ENCODE data around the gene PARD3B.

- TF ChIP-seq EZH2 (optimal IDR thresholded peaks at IDR 0.05; ENCODE audit: low read depth, low read length) (no peak), CTCF (IDR thresholded peaks at IDR 0.05; ENCODE audit: low read length) (no peak), EZH2phosphoT487 (IDR thresholded peaks at IDR 0.05; ENCODE audit: low read length) (no peak)
These were observed 816.0 kb downstream of the PARD3B start for GRCh38 chr2:205361272-205361671.

Data from MM.1S (cell line).